Liver (tissue), 9 donors: Measurements from ENCODE around the gene TEX14. TPM values are rescaled to one million over a fixed set of nuclear protein-coding genes. Genes with fewer than 3 reads are reported as not detected.

Experiments used
- DNase-seq: peaks from one replicate; pipeline ENCODE4 v3.0.0-alpha.2; 2017; ENCODE audit warnings: low spot score
- H3K27ac ChIP-seq, 2 donors: one replicate each; pipeline ENCODE4 v1.7.0; 2013; ENCODE audit warnings: inconsistent platforms in 2 of 2, low read length in 2 of 2, control low read depth in 1 of 2, low read depth in 1 of 2, mild to moderate bottlenecking in 1 of 2
- H3K27me3 ChIP-seq, 4 donors: one replicate each; pipeline versions ENCODE4 v1.6.1 to v1.7.0; 2013; ENCODE audit warnings: low read length in 3 of 4, inconsistent platforms in 1 of 4, mild to moderate bottlenecking in 1 of 4, moderate library complexity in 1 of 4; ENCODE audit not compliant: control insufficient read depth in 4 of 4, insufficient read depth in 4 of 4
- H3K36me3 ChIP-seq, 4 donors: one replicate each; pipeline versions ENCODE4 v1.6.1 to v1.7.0; 2013; ENCODE audit warnings: low read length in 3 of 4, mild to moderate bottlenecking in 3 of 4, low read depth in 1 of 4, moderate library complexity in 1 of 4; ENCODE audit not compliant: control insufficient read depth in 4 of 4, insufficient read depth in 3 of 4
- H3K4me1 ChIP-seq, 4 donors: one replicate each; pipeline versions ENCODE4 v1.6.1 to v1.7.0; 2013; ENCODE audit warnings: low read length in 3 of 4, mild to moderate bottlenecking in 3 of 4, moderate library complexity in 1 of 4; ENCODE audit not compliant: control insufficient read depth in 4 of 4, insufficient read depth in 4 of 4
- H3K4me3 ChIP-seq, 3 donors: one replicate each; pipeline versions ENCODE4 v1.6.1 to v1.7.0; 2013; ENCODE audit warnings: low read length in 3 of 3, control low read depth in 1 of 3, low read depth in 1 of 3, mild to moderate bottlenecking in 1 of 3
- H3K9ac ChIP-seq, 2 donors: one replicate each; pipeline ENCODE4 v1.7.0; 2013; ENCODE audit warnings: low read length in 2 of 2, mild to moderate bottlenecking in 2 of 2, moderate library complexity in 2 of 2, control low read depth in 1 of 2, low read depth in 1 of 2
- H3K9me3 ChIP-seq, 4 donors: one replicate each; pipeline versions ENCODE4 v1.6.1 to v1.7.0; 2013; ENCODE audit warnings: low read length in 3 of 4; ENCODE audit not compliant: control insufficient read depth in 4 of 4
- ATF3 ChIP-seq: IDR thresholded peaks from 2 replicates; pipeline ENCODE4 v1.6.1; 2016; ENCODE audit warnings: antibody characterized with exemption
- CTCF ChIP-seq: fragments of 150-350 bp; IDR thresholded peaks from 2 replicates; pipeline ENCODE4 v1.5.1; 2017; ENCODE audit warnings: improper control_type of control experiment, low read depth, low read length; ENCODE audit not compliant: missing input control
- EGR1 ChIP-seq, 2 donors: IDR thresholded peaks; 2 replicates each; pipeline ENCODE4 v1.6.1; 2016 to 2018; ENCODE audit warnings: antibody characterized with exemption in 2 of 2, low read depth in 2 of 2
- FOXA1 ChIP-seq: IDR thresholded peaks from 2 replicates; pipeline ENCODE4 v1.6.1; 2016; ENCODE audit warnings: antibody characterized with exemption
- FOXA2 ChIP-seq: IDR thresholded peaks from 2 replicates; pipeline ENCODE4 v1.6.1; 2016; ENCODE audit warnings: antibody characterized with exemption
- GABPA ChIP-seq, 2 donors: IDR thresholded peaks in 1 of 2; conservative IDR thresholded peaks in 1 of 2; 2 replicates each; pipeline ENCODE4 v1.6.1; 2016; ENCODE audit warnings: antibody characterized with exemption in 2 of 2, mild to moderate bottlenecking in 1 of 2, moderate library complexity in 1 of 2
- HNF4A ChIP-seq, 2 donors: conservative IDR thresholded peaks; 2 replicates each; pipeline ENCODE4 v1.6.1; 2016; ENCODE audit warnings: antibody characterized with exemption in 2 of 2, mild to moderate bottlenecking in 2 of 2
- HNF4G ChIP-seq: IDR thresholded peaks from 2 replicates; pipeline ENCODE4 v1.6.1; 2016; ENCODE audit warnings: antibody characterized with exemption
- JUND ChIP-seq, 2 donors: IDR thresholded peaks; 2 replicates each; pipeline ENCODE4 v1.6.1; 2016; ENCODE audit warnings: antibody characterized with exemption in 2 of 2
- MAX ChIP-seq: IDR thresholded peaks from 2 replicates; pipeline ENCODE4 v1.6.1; 2016; ENCODE audit warnings: antibody characterized with exemption
- RAD21 ChIP-seq, 2 donors: IDR thresholded peaks; 2 replicates each; pipeline ENCODE4 v1.6.1; 2016; ENCODE audit warnings: antibody characterized with exemption in 2 of 2, mild to moderate bottlenecking in 2 of 2
- REST ChIP-seq: IDR thresholded peaks from 2 replicates; pipeline ENCODE4 v1.6.1; 2016; ENCODE audit warnings: antibody characterized with exemption, mild to moderate bottlenecking
- RXRA ChIP-seq, 2 donors: IDR thresholded peaks; 2 replicates each; pipeline ENCODE4 v1.6.1; 2017 to 2018; ENCODE audit warnings: antibody characterized with exemption in 2 of 2, mild to moderate bottlenecking in 1 of 2
- SP1 ChIP-seq: IDR thresholded peaks from 2 replicates; pipeline ENCODE4 v1.6.1; 2018; ENCODE audit warnings: antibody characterized with exemption, mild to moderate bottlenecking
- YY1 ChIP-seq: IDR thresholded peaks from 2 replicates; pipeline ENCODE4 v1.6.1; 2016; ENCODE audit warnings: antibody characterized with exemption, mild to moderate bottlenecking
- ZBTB33 ChIP-seq: IDR thresholded peaks from 2 replicates; pipeline ENCODE4 v1.6.1; 2016; ENCODE audit warnings: antibody characterized with exemption
- WGBS: extraction: QIAGEN DNeasy Blood & Tissue Kit; methylation state at CpG from one replicate; pipeline ENCODE4 v1.1.7; 2013; 5-methylcytosine and 5-hydroxymethylcytosine counted together
- polyA plus RNA-seq, 2 donors: library from polyadenylated mRNA; stranded (reverse) in 1 of 2; unstranded in 1 of 2; fragments of 200-250 nt in 1 of 2; fragments of >200 nt in 1 of 2; fragmentation: Nextera tagmentation in 1 of 2; extraction: Ambion mirVana in 1 of 2; gene quantifications; one replicate each; pipeline versions ENCODE4 v1.2.1 to v1.2.3, GENCODE V29; 2013 to 2015
- total RNA-seq, 2 donors: library from RNA; depleted of rRNA; stranded (reverse); fragments of >200 nt; gene quantifications; one replicate each; pipeline ENCODE4 v1.2.3, GENCODE V29; 2014
- donor health status: healthy.
- donor health status: healthy.
- donor health status: healthy.
- donor health status: healthy.
- donor health status: healthy.

TEX14 gene
- total and polyA plus RNA-seq, 4 donors, result 0.01 to 0.17 (median 0.13) TPM

- TF ChIP-seq ZBTB33, result peak; percentile 98
- TF ChIP-seq RXRA (IDR thresholded peaks at IDR 0.05), result peak in 1 of 2 donors; percentile 59
- TF ChIP-seq GABPA (IDR thresholded peaks at IDR 0.05 in 1 of 2, conservative IDR thresholded peaks at IDR 0.05 in 1 of 2), result peak in 1 of 2 donors; percentile 58
- peak; percentile 37 for TF ChIP-seq FOXA2
- peak; percentile 52 to 75 for TF ChIP-seq RAD21 (IDR thresholded peaks at IDR 0.05)
- peak; percentile 24 for TF ChIP-seq MAX
- TF ChIP-seq ATF3, result peak; percentile 55
These were observed 60.1 kb downstream of the TEX14 start (continued) for GRCh38 chr17:58631523-58632323.

GRCh38 chr17:58630883-58631522 lies 60.8 kb downstream of the TEX14 start:
- no peak overlapping the region for H3K4me3 ChIP-seq
- TF ChIP-seq YY1 (no peak), CTCF (no peak), REST (no peak), SP1 (no peak), ZBTB33 (no peak), RXRA (IDR thresholded peaks at IDR 0.05) (no peak), ATF3 (no peak), EGR1 (IDR thresholded peaks at IDR 0.05; ENCODE audit: low read depth in 2 of 2) (no peak), FOXA2 (no peak), JUND (IDR thresholded peaks at IDR 0.05) (no peak), FOXA1 (no peak), HNF4A (conservative IDR thresholded peaks at IDR 0.05) (no peak), HNF4G (no peak)
- DNase-seq, result no peak

More at GRCh38 chr17:58630883-58631522, 60.8 kb downstream of the TEX14 start:
- Histone ChIP-seq H3K27ac (peak overlapping the region; percentile 92 to 97), H3K9ac (peak overlapping the region; percentile 21 to 26), H3K9me3 (no peaks in the 10 kb centered on the region), H3K27me3 (no peaks in the 10 kb centered on the region), H3K36me3 (no peaks in the 10 kb centered on the region), H3K4me1 (peaks cover 0 to 6% (median 3%) of the 10 kb centered on the region in 4 donors)
- WGBS, result 26% methylated on average over 10 of the region's 10 CpGs
